ENCODE results near the gene GNAL. TPM values are rescaled to one million over a fixed set of nuclear protein-coding genes. Genes with fewer than 3 reads are reported as not detected.

The GNAL gene
- total RNA-seq, 2 donors from 2014 or later: 4.2 to 14.3 TPM

DNA sequence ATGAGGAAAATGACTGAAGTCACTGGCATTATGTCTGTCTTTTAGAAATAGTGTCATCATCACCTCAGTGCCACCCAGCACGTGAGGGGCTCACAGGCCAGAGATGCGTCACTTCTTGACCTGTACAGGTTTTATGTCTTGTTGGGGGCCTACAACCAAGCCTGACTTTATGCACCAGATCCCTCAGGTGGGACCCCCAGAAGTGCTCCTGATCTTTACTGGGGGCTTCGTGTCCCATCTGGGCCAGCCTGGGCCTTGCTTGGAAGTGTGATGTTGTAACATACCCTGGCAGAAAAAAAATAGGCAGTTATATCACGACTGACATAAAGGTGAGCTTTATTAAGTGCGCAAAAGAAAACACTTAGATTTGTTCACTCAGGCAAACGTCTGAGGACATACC is 21.5 kb upstream of the GNAL start:
- no peak overlapping the region for H3K27ac ChIP-seq
- H3K27me3 ChIP-seq (replicated peaks; ENCODE audit: insufficient read depth): peaks cover 4% of the 10 kb centered on the region
- H3K9me3 ChIP-seq: no peaks in the 10 kb centered on the region
- no peak for DNase-seq (ENCODE audit: low spot score)
- H3K36me3 ChIP-seq: no peaks in the 10 kb centered on the region
- no peak overlapping the region for H3K4me3 ChIP-seq
- TF ChIP-seq, protein P1, sequence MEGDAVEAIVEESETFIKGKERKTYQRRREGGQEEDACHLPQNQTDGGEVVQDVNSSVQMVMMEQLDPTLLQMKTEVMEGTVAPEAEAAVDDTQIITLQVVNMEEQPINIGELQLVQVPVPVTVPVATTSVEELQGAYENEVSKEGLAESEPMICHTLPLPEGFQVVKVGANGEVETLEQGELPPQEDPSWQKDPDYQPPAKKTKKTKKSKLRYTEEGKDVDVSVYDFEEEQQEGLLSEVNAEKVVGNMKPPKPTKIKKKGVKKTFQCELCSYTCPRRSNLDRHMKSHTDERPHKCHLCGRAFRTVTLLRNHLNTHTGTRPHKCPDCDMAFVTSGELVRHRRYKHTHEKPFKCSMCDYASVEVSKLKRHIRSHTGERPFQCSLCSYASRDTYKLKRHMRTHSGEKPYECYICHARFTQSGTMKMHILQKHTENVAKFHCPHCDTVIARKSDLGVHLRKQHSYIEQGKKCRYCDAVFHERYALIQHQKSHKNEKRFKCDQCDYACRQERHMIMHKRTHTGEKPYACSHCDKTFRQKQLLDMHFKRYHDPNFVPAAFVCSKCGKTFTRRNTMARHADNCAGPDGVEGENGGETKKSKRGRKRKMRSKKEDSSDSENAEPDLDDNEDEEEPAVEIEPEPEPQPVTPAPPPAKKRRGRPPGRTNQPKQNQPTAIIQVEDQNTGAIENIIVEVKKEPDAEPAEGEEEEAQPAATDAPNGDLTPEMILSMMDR (IDR thresholded peaks at IDR 0.05): no peak
- TF ChIP-seq POLR2A (IDR thresholded peaks at IDR 0.05): no peak
- no peak for TF ChIP-seq POLR2AphosphoS5 (IDR thresholded peaks at IDR 0.05)
- intact Hi-C loops (cut with DNase I): no loop called here
- 84% methylated on average over 6 of the region's 6 CpGs for whole genome bisulfite sequencing
- no peaks in the 10 kb centered on the region for H3K4me1 ChIP-seq (replicated peaks)

DNA sequence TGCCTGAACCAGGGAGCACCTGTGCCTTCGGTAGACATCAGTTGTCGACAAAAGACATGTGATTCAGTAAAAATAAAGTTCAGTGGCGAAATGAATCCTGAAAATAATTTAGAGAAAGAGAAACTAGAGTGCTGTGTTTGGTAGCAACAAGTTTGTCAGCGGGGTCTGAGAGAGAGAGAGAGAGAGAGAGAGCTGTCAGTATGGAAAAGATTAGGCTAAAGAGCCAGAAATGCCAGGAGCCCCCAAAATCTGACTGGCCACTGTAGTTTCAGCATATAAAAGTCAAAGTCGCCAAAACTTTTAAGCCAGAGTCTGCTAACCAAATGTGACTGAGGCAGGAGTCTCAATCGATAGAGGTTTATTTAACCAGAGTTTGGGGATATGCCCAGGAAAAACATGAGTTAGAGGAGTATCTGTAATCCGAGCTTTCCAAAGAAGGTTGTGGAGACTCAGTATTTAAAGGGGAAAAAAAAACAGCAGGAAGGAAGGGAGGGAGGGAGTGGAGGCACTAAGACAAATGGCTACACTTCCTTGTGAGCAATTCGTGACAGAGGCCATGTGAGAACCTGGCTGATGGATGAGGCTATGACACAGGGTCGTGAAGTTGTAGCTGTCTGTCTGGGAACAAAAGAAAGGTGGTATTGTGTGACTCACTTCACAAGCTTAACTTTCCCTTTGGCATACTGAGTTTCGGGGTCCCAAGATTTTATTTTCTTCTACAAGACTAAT is 20.5 kb upstream of the GNAL start:
- Histone ChIP-seq H3K36me3 (no peaks in the 10 kb centered on the region), H3K27ac (no peak overlapping the region), H3K4me1 (replicated peaks) (no peaks in the 10 kb centered on the region), H3K4me3 (no peak overlapping the region), H3K9me3 (no peaks in the 10 kb centered on the region), H3K27me3 (replicated peaks; ENCODE audit: insufficient read depth) (peaks cover 6% of the 10 kb centered on the region)
- TF ChIP-seq POLR2AphosphoS5 (IDR thresholded peaks at IDR 0.05): no peak
- no peak for TF ChIP-seq POLR2A (IDR thresholded peaks at IDR 0.05)
- TF ChIP-seq, protein P1 (IDR thresholded peaks at IDR 0.05): no peak
- 58% methylated on average over 10 of the region's 10 CpGs for WGBS
- intact Hi-C loops (cut with DNase I): no loop called here
- no peak for DNase-seq (ENCODE audit: low spot score)

DNA sequence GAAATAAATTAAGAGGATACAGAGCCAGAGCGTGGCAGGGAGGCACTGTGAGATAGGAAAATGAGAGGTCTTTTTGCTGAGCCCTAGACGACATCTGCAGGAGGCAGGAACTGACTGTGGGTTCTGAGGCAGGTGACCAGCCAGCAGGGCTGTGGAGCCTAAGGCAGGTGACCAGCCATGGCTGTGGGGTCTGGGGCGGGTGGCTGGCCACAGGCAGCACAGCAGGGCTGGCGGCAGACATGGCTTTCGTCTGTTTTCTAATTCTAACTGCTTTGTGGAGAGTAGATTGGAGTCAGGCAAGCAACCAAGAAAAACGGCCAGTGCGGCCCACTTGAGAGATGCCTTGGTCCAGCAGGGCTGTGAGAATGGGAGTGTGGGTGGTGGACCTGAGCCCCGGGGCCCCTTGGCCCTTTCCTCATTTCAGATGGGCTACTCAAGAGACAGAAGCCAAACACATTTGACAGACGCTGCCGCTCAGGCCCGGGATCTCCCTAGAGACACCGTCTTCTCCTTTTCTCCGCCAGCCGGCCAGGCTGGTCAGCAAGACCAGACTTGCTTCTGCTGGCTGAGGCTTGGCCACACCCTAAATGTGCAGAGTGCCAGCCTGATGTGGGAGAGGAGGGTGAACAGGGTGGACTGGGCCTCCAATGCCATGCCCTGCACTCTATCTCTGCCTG is 19.7 kb upstream of the GNAL start:
- peak; percentile 45 for TF ChIP-seq POLR2AphosphoS5 (IDR thresholded peaks at IDR 0.05)
- TF ChIP-seq, protein P1 (IDR thresholded peaks at IDR 0.05): no peak
- 52% methylated on average over 14 of the region's 14 CpGs for WGBS
- intact Hi-C loops (cut with DNase I): no loop called here

DNA sequence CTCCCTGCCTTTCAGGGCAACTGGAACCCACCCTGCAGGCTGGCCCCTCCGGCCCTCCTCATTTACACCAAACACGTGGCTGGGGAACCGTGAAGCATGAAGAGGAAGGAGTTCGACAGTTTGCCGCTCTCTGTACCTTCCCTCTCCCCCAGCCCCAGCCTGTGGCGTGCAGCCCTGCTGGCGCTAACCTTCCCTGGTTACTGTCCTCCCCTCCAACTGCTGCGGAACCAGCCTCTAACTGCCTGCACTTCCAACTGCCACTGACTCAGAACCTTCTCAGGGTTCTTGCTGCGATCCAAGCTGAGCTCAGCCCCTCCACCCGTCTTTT is 19.2 kb upstream of the GNAL start:
- Histone ChIP-seq H3K36me3 (no peaks in the 10 kb centered on the region), H3K27ac (no peak overlapping the region), H3K27me3 (replicated peaks; ENCODE audit: insufficient read depth) (peaks cover 6% of the 10 kb centered on the region), H3K4me1 (replicated peaks) (no peaks in the 10 kb centered on the region), H3K9me3 (no peaks in the 10 kb centered on the region), H3K4me3 (no peak overlapping the region)
- intact Hi-C loops (cut with DNase I): no loop called here
- no peak for DNase-seq (ENCODE audit: low spot score)
- TF ChIP-seq POLR2A (IDR thresholded peaks at IDR 0.05): no peak
- TF ChIP-seq, protein P1 (IDR thresholded peaks at IDR 0.05): no peak
- no peak for TF ChIP-seq POLR2AphosphoS5 (IDR thresholded peaks at IDR 0.05)
- WGBS: 62% methylated on average over 10 of the region's 10 CpGs

More for the DNA sequence above, 19.7 kb upstream of the GNAL start:
- peak; percentile 75 for DNase-seq (ENCODE audit: low spot score)
- Histone ChIP-seq H3K27ac (peak overlapping the region in 1 of 2 donors; percentile 53), H3K36me3 (no peaks in the 10 kb centered on the region), H3K4me1 (replicated peaks) (no peaks in the 10 kb centered on the region), H3K27me3 (replicated peaks; ENCODE audit: insufficient read depth) (peaks cover 6% of the 10 kb centered on the region), H3K4me3 (no peak overlapping the region), H3K9me3 (no peaks in the 10 kb centered on the region)

DNA sequence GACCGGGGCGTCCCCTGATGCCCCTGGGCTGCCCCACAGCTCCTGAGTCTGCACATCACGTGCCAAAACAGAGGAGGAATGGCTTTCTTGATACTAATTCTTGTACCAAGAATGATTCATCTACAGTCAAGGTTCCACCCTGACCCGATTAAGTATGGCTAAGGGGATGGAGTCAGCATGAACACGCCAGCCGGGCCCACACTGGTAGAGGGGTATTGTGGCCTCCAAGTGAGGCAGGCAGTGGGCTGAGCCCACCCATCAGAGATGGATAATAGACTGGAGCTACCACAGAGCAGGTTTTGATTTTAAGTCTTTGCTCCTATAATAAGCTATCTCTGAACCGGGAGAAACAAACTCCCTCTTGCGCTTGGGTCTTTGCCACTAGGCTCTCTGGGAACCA is 17.9 kb upstream of the GNAL start:
- no peak overlapping the region for H3K27ac ChIP-seq
- intact Hi-C loops (cut with DNase I): no loop called here
- TF ChIP-seq, protein P1 (IDR thresholded peaks at IDR 0.05): no peak
- no peak for TF ChIP-seq POLR2AphosphoS5 (IDR thresholded peaks at IDR 0.05)
- no peak for TF ChIP-seq POLR2A (IDR thresholded peaks at IDR 0.05)
- H3K9me3 ChIP-seq: no peaks in the 10 kb centered on the region
- H3K4me3 ChIP-seq: no peak overlapping the region
- no peaks in the 10 kb centered on the region for H3K4me1 ChIP-seq (replicated peaks)
- DNase-seq (ENCODE audit: low spot score): no peak
- WGBS: 95% methylated on average over 8 of the region's 8 CpGs
- H3K27me3 ChIP-seq (replicated peaks; ENCODE audit: insufficient read depth): peaks cover 6% of the 10 kb centered on the region
- no peaks in the 10 kb centered on the region for H3K36me3 ChIP-seq
